C4-2B (cell line): ENCODE results near the gene NUDT17.

ENCODE experiments used
- ZFX ChIP-seq: fragments of 450-650 bp; IDR thresholded peaks from 2 replicates; pipeline ENCODE4 v1.6.1; 2017
- TF ChIP-seq, protein P1 (sequence below): fragments of 450-650 bp; conservative IDR thresholded peaks from 2 replicates; pipeline ENCODE4 v1.5.1; 2017; ENCODE audit warnings: mild to moderate bottlenecking

DNA sequence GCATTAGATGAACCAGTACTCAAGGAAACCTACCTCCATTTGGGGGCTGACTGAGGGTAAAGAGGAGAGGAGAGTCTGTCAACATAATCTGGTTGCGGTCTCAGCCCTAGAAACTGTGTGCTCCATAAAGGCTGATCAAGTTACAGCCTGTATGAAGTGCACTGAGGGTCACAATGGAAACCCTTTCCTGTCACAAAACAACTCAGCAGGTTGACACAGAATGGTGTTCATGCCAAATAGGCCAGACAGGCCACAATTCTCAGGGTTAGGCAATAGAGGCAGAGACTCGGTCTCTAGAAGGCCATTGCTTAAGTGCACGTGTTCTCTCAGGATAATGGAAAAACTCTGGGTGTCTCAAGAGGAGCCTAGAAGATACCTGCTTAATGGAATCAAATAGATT, 44.3 kb downstream of the NUDT17 start:
- TF ChIP-seq, protein P1, sequence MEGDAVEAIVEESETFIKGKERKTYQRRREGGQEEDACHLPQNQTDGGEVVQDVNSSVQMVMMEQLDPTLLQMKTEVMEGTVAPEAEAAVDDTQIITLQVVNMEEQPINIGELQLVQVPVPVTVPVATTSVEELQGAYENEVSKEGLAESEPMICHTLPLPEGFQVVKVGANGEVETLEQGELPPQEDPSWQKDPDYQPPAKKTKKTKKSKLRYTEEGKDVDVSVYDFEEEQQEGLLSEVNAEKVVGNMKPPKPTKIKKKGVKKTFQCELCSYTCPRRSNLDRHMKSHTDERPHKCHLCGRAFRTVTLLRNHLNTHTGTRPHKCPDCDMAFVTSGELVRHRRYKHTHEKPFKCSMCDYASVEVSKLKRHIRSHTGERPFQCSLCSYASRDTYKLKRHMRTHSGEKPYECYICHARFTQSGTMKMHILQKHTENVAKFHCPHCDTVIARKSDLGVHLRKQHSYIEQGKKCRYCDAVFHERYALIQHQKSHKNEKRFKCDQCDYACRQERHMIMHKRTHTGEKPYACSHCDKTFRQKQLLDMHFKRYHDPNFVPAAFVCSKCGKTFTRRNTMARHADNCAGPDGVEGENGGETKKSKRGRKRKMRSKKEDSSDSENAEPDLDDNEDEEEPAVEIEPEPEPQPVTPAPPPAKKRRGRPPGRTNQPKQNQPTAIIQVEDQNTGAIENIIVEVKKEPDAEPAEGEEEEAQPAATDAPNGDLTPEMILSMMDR, result no peak
- no peak for TF ChIP-seq ZFX
